PC-9 (cell line): Measurements from ENCODE around the gene PI4KA.
"Not testable (repeated sequence)": the region's sequence is repeated elsewhere in the genome, so short reads cannot be mapped to it uniquely, and the experiment has no call there.

ENCODE experiments used
- EZH2 ChIP-seq: fragments of 200-600 bp; sonication (generic); IDR thresholded peaks from 2 replicates; pipeline ENCODE4 v1.8.0; 2017; ENCODE audit warnings: antibody characterized with exemption, low read depth
- TF ChIP-seq, protein P1 (sequence below): fragments of 200-600 bp; sonication (generic); conservative IDR thresholded peaks from 2 replicates; pipeline ENCODE4 v1.6.1; 2017; ENCODE audit warnings: mixed run types, antibody characterized with exemption, mild to moderate bottlenecking, moderate library complexity

DNA sequence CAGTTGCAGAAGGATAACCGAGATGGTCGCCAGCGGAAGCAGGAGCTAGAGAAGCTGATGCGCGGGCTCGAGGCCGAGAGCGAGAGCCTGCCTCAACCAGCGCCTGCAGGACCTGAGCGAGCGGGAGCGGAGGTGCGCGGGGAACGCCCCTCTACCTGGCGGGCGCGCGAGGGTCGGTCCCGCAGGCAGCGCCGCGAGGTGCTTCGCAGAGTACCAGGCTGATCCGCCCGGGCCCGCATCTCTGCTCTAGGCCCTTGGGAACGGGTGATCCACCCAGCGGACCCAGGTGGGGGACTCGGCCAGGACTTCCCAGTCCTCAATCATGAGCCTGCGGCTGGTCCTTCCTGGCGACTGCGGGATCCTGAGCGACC, 156.5 kb downstream of the PI4KA start:
- TF ChIP-seq, protein P1, sequence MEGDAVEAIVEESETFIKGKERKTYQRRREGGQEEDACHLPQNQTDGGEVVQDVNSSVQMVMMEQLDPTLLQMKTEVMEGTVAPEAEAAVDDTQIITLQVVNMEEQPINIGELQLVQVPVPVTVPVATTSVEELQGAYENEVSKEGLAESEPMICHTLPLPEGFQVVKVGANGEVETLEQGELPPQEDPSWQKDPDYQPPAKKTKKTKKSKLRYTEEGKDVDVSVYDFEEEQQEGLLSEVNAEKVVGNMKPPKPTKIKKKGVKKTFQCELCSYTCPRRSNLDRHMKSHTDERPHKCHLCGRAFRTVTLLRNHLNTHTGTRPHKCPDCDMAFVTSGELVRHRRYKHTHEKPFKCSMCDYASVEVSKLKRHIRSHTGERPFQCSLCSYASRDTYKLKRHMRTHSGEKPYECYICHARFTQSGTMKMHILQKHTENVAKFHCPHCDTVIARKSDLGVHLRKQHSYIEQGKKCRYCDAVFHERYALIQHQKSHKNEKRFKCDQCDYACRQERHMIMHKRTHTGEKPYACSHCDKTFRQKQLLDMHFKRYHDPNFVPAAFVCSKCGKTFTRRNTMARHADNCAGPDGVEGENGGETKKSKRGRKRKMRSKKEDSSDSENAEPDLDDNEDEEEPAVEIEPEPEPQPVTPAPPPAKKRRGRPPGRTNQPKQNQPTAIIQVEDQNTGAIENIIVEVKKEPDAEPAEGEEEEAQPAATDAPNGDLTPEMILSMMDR: not testable (repeated sequence)
- not testable (repeated sequence) for TF ChIP-seq EZH2
